GM19324 (cell line): Measurements from ENCODE around the gene PHAF1.
A peak's percentile ranks its signal among the peaks of the same experiment; 100 is the strongest.

Experiments
- ATAC-seq: cut with Tn5 transposase; IDR thresholded peaks from one replicate; pipeline ENCODE4 v1.9.1; 2021; ENCODE audit warnings: mild to moderate bottlenecking, moderate library complexity; ENCODE audit not compliant: unreplicated experiment, low FRiP score

The PHAF1 gene

GRCh38 chr16:67109407-67110135 lies at the start of gene PHAF1:
PHAF1 (plus strand) TSS chr16:67109941; CDS start chr16:67110176, 235 bp downstream.
- ATAC-seq, result peak; percentile 93

- ATAC-seq, result no peak
These were observed 46.7 kb upstream of the PHAF1 start for GRCh38 chr16:67063008-67063407.

- no peak for ATAC-seq
These were observed 41.5 kb upstream of the PHAF1 start for GRCh38 chr16:67068212-67068753.

- ATAC-seq, result no peak
These were observed 38.2 kb upstream of the PHAF1 start for GRCh38 chr16:67071476-67072048.

GRCh38 chr16:67075331-67075730 lies 34.4 kb upstream of the PHAF1 start:
- ATAC-seq, result no peak

GRCh38 chr16:67077871-67078270 lies 31.9 kb upstream of the PHAF1 start:
- ATAC-seq, result no peak

GRCh38 chr16:67082100-67082499 lies 27.6 kb upstream of the PHAF1 start:
- ATAC-seq, result no peak

GRCh38 chr16:67082891-67083290 lies 26.9 kb upstream of the PHAF1 start:
- no peak for ATAC-seq

GRCh38 chr16:67084345-67085028 lies 25.3 kb upstream of the PHAF1 start:
- ATAC-seq, result no peak

GRCh38 chr16:67086822-67087221 lies 22.9 kb upstream of the PHAF1 start:
- ATAC-seq, result no peak

GRCh38 chr16:67087291-67087690 lies 22.4 kb upstream of the PHAF1 start:
- ATAC-seq, result no peak

GRCh38 chr16:67087803-67088202 lies 21.9 kb upstream of the PHAF1 start:
- ATAC-seq, result no peak

GRCh38 chr16:67088551-67088950 lies 21.2 kb upstream of the PHAF1 start:
- no peak for ATAC-seq

- no peak for ATAC-seq
These were observed 20.6 kb upstream of the PHAF1 start for GRCh38 chr16:67089101-67089500.

GRCh38 chr16:67091906-67092566 lies 17.7 kb upstream of the PHAF1 start:
- no peak for ATAC-seq

- ATAC-seq, result no peak
These were observed 16.5 kb upstream of the PHAF1 start for GRCh38 chr16:67093098-67093726.

GRCh38 chr16:67098599-67098998 lies 11.1 kb upstream of the PHAF1 start:
- ATAC-seq, result no peak

- ATAC-seq, result no peak
These were observed 9.0 kb upstream of the PHAF1 start for GRCh38 chr16:67100569-67101310.

- no peak for ATAC-seq
These were observed 8.2 kb upstream of the PHAF1 start for GRCh38 chr16:67101311-67102082.
